Loucy (cell line): Measurements from ENCODE around the gene POPDC2.

Experiments used
- H2AFZ ChIP-seq: fragments of 200-600 bp; sonication (generic); 2 replicates; pipeline ENCODE4 v1.6.0; 2016; ENCODE audit warnings: antibody characterized with exemption, mild to moderate bottlenecking, low read length, moderate library complexity
- H3F3A ChIP-seq: fragments of 200-600 bp; 2 replicates; pipeline ENCODE4 v1.6.0; 2016; ENCODE audit warnings: antibody characterized with exemption, low read depth, mild to moderate bottlenecking
- H3K27me3 ChIP-seq: fragments of 200-600 bp; sonication (generic); 2 replicates; pipeline ENCODE4 v1.6.1; 2014; ENCODE audit warnings: low read length, mild to moderate bottlenecking; ENCODE audit not compliant: insufficient read depth, poor library complexity, severe bottlenecking
- H3K36me3 ChIP-seq: fragments of 200-600 bp; sonication (generic); 2 replicates; pipeline ENCODE4 v1.6.1; 2016; ENCODE audit warnings: low read length; ENCODE audit not compliant: insufficient read depth
- H3K4me1 ChIP-seq: fragments of 200-600 bp; sonication (generic); 2 replicates; pipeline ENCODE4 v1.5.1; 2014; ENCODE audit warnings: low read length, mild to moderate bottlenecking; ENCODE audit not compliant: insufficient read depth, poor library complexity, severe bottlenecking
- H3K4me2 ChIP-seq: fragments of 200-600 bp; sonication (generic); 2 replicates; pipeline ENCODE4 v1.6.0; 2014; ENCODE audit warnings: antibody characterized with exemption, low read length, low read depth, mild to moderate bottlenecking; ENCODE audit not compliant: poor library complexity, severe bottlenecking
- H3K4me3 ChIP-seq: fragments of 200-600 bp; sonication (generic); 2 replicates; pipeline ENCODE4 v1.5.1; 2014; ENCODE audit warnings: low read length, mild to moderate bottlenecking, mixed read lengths; ENCODE audit not compliant: poor library complexity, severe bottlenecking
- H3K79me2 ChIP-seq: fragments of 200-600 bp; sonication (generic); 2 replicates; pipeline ENCODE4 v1.6.1; 2014; ENCODE audit warnings: low read length; ENCODE audit not compliant: insufficient read depth
- H3K9ac ChIP-seq: fragments of 200-600 bp; sonication (generic); 2 replicates; pipeline ENCODE4 v1.6.0; 2014; ENCODE audit warnings: mild to moderate bottlenecking, low read depth, low read length, moderate library complexity; ENCODE audit not compliant: poor library complexity, severe bottlenecking
- H3K9me2 ChIP-seq: fragments of 200-600 bp; sonication (generic); replicated peaks from 2 replicates; pipeline ENCODE4 v1.6.1; 2016; ENCODE audit warnings: low read depth, low read length, mixed read lengths
- H3K9me3 ChIP-seq: fragments of 200-600 bp; sonication (generic); 2 replicates; pipeline ENCODE4 v1.6.1; 2014; ENCODE audit warnings: mild to moderate bottlenecking, antibody characterized with exemption, low read length, low read depth; ENCODE audit not compliant: insufficient read depth
- H4K20me1 ChIP-seq: fragments of 200-600 bp; sonication (generic); 2 replicates; pipeline ENCODE4 v1.6.0; 2014; ENCODE audit warnings: antibody characterized with exemption, low read length, mild to moderate bottlenecking; ENCODE audit not compliant: insufficient read depth, poor library complexity, severe bottlenecking
- CTCF ChIP-seq: fragments of 200-600 bp; sonication (generic); conservative IDR thresholded peaks from 2 replicates; pipeline ENCODE4 v1.5.1; 2014; ENCODE audit warnings: mild to moderate bottlenecking, antibody characterized with exemption, low read length
- EZH2phosphoT487 ChIP-seq: fragments of 200-600 bp; IDR thresholded peaks from 2 replicates; pipeline ENCODE4 v1.6.1; 2018; ENCODE audit warnings: antibody characterized with exemption, mild to moderate bottlenecking, moderate library complexity, borderline replicate concordance

Gene POPDC2

GRCh38 chr3:119697394-119697793 lies 37.0 kb upstream of the POPDC2 start:
- no peaks in the 10 kb centered on the region for H4K20me1 ChIP-seq
- H3K9me3 ChIP-seq = no peaks in the 10 kb centered on the region
- no peak overlapping the region for H2AFZ ChIP-seq
- TF ChIP-seq EZH2phosphoT487 (no peak), CTCF (no peak)
- H3K36me3 ChIP-seq = no peaks in the 10 kb centered on the region
- H3K79me2 ChIP-seq = no peaks in the 10 kb centered on the region
- no peaks in the 10 kb centered on the region for H3K4me1 ChIP-seq
- H3K9ac ChIP-seq = no peak overlapping the region
- no peak overlapping the region for H3K4me3 ChIP-seq
- no peaks in the 10 kb centered on the region for H3F3A ChIP-seq
- peaks cover 7% of the 10 kb centered on the region for H3K27me3 ChIP-seq
- no peak overlapping the region for H3K4me2 ChIP-seq
- H3K9me2 ChIP-seq = no peaks in the 10 kb centered on the region

GRCh38 chr3:119695480-119695879 lies 35.1 kb upstream of the POPDC2 start:
- no peaks in the 10 kb centered on the region for H3K9me3 ChIP-seq
- no peaks in the 10 kb centered on the region for H3F3A ChIP-seq
- no peak overlapping the region for H3K4me2 ChIP-seq
- no peaks in the 10 kb centered on the region for H4K20me1 ChIP-seq
- H3K79me2 ChIP-seq = no peaks in the 10 kb centered on the region
- no peaks in the 10 kb centered on the region for H3K4me1 ChIP-seq
- H3K4me3 ChIP-seq = no peak overlapping the region
- no peak overlapping the region for H3K9ac ChIP-seq
- no peak overlapping the region for H2AFZ ChIP-seq
- H3K9me2 ChIP-seq = no peaks in the 10 kb centered on the region
- H3K27me3 ChIP-seq = peaks cover 7% of the 10 kb centered on the region
- TF ChIP-seq CTCF = no peak
- no peak for TF ChIP-seq EZH2phosphoT487
- no peaks in the 10 kb centered on the region for H3K36me3 ChIP-seq

- TF ChIP-seq CTCF (peak; percentile 74), EZH2phosphoT487 (no peak)
- Histone ChIP-seq H2AFZ (no peak overlapping the region), H3K9me3 (no peaks in the 10 kb centered on the region)
Measured at GRCh38 chr3:119690043-119690656, 29.8 kb upstream of the POPDC2 start.

More at GRCh38 chr3:119690043-119690656, 29.8 kb upstream of the POPDC2 start:
- H3K27me3 ChIP-seq = peaks cover 9% of the 10 kb centered on the region
- no peak overlapping the region for H3K9ac ChIP-seq
- H3F3A ChIP-seq = no peaks in the 10 kb centered on the region
- H3K36me3 ChIP-seq = no peaks in the 10 kb centered on the region
- no peaks in the 10 kb centered on the region for H3K9me2 ChIP-seq
- no peaks in the 10 kb centered on the region for H3K4me1 ChIP-seq
- no peak overlapping the region for H3K4me2 ChIP-seq
- no peaks in the 10 kb centered on the region for H3K79me2 ChIP-seq
- H4K20me1 ChIP-seq = no peaks in the 10 kb centered on the region
- H3K4me3 ChIP-seq = no peak overlapping the region
